ENCODE data around the gene PHF21B.

- TF ChIP-seq CTCF (IDR thresholded peaks at IDR 0.05) (no peak), POLR2A (IDR thresholded peaks at IDR 0.05) (no peak)
Observed at GRCh38 chr22:44882226-44882905, 127.4 kb downstream of the PHF21B start.
